Activated T-cell treated with anti-CD3 and anti-CD28 coated beads, Interleukin-2, amount 50 U/mL, for 4 hours (primary cell): ENCODE results near the gene HOXB7. TPM values are rescaled to one million over a fixed set of nuclear protein-coding genes. Genes with fewer than 3 reads are reported as not detected.

Experiments used
- ATAC-seq, 2 donors: fragments of 200-7000 bp; cut with Tn5 transposase; one replicate each; pipeline ENCODE4 v1.10.0; 2021
- DNase-seq: peaks from one replicate; pipeline ENCODE4 v3.0.0-alpha.2; 2020
- H3K27me3 Mint-ChIP-seq: one replicate; pipeline ENCODE4 v1.8.0; 2021; ENCODE audit warnings: low read depth, mixed read lengths
- H3K36me3 Mint-ChIP-seq: one replicate; pipeline ENCODE4 v1.8.0; 2022; ENCODE audit warnings: mixed read lengths; ENCODE audit not compliant: insufficient read depth
- H3K4me1 Mint-ChIP-seq: one replicate; pipeline ENCODE4 v1.8.0; 2021; ENCODE audit warnings: low read depth, mixed read lengths
- H3K4me3 Mint-ChIP-seq: one replicate; pipeline ENCODE4 v1.8.0; 2021; ENCODE audit warnings: mild to moderate bottlenecking, moderate library complexity, mixed read lengths
- H3K9me3 Mint-ChIP-seq: one replicate; pipeline ENCODE4 v1.8.0; 2021; ENCODE audit warnings: mixed read lengths
- total RNA-seq, 3 donors: library from RNA; stranded (reverse); gene quantifications; one replicate each; pipeline ENCODE4 v1.2.1, GENCODE V29; 2021

The HOXB7 gene
- total RNA-seq, 3 donors from 2014 or later = 0.18 to 0.43 (median 0.38) TPM

DNA sequence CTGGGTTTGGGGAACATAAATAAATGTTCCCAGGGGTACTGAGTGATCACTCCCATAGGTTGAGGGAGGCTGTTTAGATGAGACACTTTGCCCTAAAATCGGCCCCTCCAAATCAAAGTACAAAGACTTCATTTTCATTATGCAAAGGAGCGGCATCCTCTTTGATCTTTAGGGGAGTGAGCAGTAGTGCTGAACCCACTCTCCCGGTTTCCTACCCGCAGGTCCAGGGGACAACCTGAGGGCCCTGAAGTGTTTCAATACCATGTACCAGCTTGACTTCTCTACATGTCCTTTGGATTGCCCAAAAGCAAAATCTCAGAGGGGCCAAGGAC, 9.6 kb downstream of the HOXB7 start:
- Mint-ChIP-seq H3K4me1 (peaks cover 39% of the 10 kb centered on the region), H3K9me3 (no peaks in the 10 kb centered on the region), H3K36me3 (no peaks in the 10 kb centered on the region), H3K4me3 (no peak overlapping the region), H3K27me3 (peaks cover 91% of the 10 kb centered on the region)
- ATAC-seq (no peak), DNase-seq (no peak)

DNA sequence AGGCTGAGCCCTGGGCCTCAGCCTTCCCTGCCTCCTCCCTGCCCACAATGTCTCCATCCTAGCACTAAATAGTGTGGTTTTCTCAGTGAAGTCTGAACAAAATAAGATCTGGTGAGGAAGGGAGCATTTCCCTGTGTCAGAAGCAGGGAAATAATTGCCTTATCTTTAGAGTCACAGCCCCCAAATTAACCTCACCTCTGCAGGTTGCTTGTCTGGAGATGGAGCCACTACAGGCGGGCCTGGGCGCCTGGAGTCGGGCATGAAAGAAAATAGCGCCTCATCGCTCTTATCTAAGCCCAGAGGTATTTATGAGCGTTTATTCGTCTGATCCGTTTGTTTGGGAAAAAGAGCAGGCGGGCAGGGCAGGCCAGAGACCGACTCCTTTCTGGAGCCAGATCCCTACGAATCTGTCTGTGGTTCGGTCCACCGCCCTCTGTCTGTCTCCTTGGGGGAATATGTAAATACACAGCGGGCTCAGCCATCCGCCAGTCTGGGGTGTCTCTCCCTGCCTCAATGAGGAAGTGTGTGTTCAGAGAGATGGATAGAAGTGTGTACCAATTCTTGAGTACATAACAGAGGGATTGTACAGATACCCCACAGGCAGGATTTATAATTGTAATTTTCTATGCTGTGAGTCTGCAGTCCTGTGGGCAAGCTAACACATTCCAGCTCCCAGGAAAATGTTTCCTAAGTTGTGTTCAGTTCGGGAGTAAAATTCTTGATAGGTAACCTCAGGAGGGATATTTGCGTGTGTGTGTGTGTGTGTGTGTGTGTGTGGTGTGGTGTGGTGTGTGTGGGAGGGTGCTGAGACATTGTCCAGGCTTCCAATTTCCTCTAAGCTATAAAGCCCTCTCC, 10.3 kb downstream of the HOXB7 start:
- Mint-ChIP-seq H3K36me3 (no peaks in the 10 kb centered on the region), H3K27me3 (peaks cover 92% of the 10 kb centered on the region), H3K4me1 (peaks cover 39% of the 10 kb centered on the region), H3K9me3 (no peaks in the 10 kb centered on the region), H3K4me3 (no peak overlapping the region)
- ATAC-seq (no peak), DNase-seq (no peak)

DNA sequence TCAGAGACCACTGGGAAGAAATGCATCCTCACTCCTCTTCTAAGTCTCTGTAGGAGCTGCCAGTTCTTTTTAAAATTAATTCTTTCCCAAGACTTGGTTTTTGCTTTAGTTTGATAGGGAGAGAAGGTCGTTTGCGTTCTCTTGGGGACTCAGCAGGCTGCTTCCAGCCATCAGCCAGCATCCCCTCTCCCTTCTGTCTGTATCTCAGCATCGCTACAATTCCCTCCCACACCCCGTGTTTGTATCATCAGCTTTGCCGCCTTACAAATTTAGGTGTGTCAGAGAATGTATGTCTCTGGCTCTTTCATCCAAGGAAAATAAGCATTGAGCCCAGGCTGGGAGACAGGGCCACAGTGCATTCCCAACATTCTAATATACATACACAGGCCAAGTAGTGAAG, 11.5 kb downstream of the HOXB7 start:
- H3K27me3 Mint-ChIP-seq = peaks cover 92% of the 10 kb centered on the region
- H3K4me3 Mint-ChIP-seq = no peak overlapping the region
- ATAC-seq = no peak
- peaks cover 35% of the 10 kb centered on the region for H3K4me1 Mint-ChIP-seq
- DNase-seq = no peak
- no peaks in the 10 kb centered on the region for H3K36me3 Mint-ChIP-seq
- H3K9me3 Mint-ChIP-seq = no peaks in the 10 kb centered on the region

DNA sequence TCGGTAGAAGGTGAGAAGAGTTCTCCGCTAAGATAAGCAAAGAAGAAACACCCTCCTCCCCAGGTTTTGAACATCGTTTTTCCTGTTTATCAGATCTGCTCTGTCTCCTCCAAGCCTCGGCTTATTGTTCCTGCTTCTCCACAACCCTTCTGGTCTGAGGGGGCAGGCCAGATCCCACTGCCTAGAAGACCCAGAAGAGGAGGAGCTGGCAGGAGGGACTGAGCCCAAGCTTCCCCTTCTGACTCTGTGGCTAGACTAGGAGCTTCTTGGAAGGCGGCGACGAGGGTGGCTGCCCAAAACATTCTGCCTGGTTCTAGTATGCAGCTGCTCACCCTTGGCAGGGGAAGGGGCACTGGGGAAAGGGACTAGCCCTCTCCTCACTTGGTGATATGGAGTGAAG, 12.1 kb downstream of the HOXB7 start:
- peaks cover 37% of the 10 kb centered on the region for H3K4me1 Mint-ChIP-seq
- no peaks in the 10 kb centered on the region for H3K36me3 Mint-ChIP-seq
- no peaks in the 10 kb centered on the region for H3K9me3 Mint-ChIP-seq
- no peak for ATAC-seq
- H3K4me3 Mint-ChIP-seq = peak overlapping the region; percentile 77
- DNase-seq = no peak
- H3K27me3 Mint-ChIP-seq = peaks cover 94% of the 10 kb centered on the region

DNA sequence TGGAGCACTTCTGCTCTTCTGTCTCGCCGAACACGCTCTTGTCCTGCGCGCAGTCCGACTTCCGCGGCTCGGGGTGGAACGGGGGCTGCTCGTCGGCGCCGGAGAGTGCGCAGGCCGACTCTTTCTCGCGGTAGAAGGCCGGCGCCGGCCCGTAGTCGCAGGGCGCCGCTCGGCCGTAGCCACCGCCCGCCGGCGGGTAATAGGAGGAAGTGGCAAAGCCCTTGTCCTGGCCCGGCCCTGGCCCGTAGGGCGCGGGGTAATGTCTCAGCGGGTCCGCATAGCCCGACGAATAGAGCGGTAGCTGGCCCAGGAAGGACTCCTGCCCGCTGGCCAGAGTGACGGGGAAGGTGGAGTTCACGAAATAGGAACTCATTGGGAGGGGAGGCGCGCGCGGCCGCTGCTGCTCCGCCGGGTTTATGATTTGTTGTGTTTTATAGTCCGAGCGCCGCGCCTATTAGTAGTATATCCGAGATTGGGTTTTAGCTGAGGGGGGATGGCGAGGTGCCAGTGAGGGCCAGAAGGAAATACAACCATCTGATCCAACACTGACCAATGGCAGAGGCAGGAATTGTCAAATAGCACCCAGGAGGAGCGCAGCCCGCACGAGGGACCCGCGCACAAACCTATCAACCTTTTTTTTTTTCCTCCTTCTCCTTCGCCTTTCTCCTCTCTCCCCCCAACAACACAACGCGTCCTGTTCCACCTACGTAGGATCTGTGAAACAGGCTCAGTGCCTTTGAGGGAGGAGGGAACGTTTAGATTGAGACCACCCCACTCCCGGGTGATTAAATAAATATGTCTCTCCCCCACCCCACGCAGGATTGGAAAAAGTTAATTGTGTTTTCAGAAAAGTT, 12.8 kb downstream of the HOXB7 start:
- peak overlapping the region; percentile 77 for H3K4me3 Mint-ChIP-seq
- H3K9me3 Mint-ChIP-seq = no peaks in the 10 kb centered on the region
- DNase-seq (no peak), ATAC-seq (peak; percentile 31 to 52)
- no peaks in the 10 kb centered on the region for H3K36me3 Mint-ChIP-seq
- H3K4me1 Mint-ChIP-seq = peaks cover 39% of the 10 kb centered on the region
- H3K27me3 Mint-ChIP-seq = peaks cover 93% of the 10 kb centered on the region

DNA sequence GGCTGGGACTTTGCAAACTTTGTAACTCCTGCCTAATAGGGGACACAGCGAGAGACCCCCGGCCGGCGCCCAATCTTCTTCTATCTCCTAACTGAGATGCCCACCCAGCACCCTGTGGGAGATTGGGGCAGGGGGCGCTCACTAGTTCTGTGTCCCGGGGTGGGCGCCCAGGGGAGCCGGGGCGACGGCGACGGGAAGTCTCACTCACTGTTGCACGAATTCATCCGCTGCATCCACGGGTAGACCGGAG, 13.4 kb downstream of the HOXB7 start:
- Mint-ChIP-seq H3K4me1 (peaks cover 41% of the 10 kb centered on the region), H3K4me3 (peak overlapping the region; percentile 77), H3K27me3 (peaks cover 94% of the 10 kb centered on the region), H3K9me3 (no peaks in the 10 kb centered on the region), H3K36me3 (no peaks in the 10 kb centered on the region)
- DNase-seq (no peak), ATAC-seq (no peak)

DNA sequence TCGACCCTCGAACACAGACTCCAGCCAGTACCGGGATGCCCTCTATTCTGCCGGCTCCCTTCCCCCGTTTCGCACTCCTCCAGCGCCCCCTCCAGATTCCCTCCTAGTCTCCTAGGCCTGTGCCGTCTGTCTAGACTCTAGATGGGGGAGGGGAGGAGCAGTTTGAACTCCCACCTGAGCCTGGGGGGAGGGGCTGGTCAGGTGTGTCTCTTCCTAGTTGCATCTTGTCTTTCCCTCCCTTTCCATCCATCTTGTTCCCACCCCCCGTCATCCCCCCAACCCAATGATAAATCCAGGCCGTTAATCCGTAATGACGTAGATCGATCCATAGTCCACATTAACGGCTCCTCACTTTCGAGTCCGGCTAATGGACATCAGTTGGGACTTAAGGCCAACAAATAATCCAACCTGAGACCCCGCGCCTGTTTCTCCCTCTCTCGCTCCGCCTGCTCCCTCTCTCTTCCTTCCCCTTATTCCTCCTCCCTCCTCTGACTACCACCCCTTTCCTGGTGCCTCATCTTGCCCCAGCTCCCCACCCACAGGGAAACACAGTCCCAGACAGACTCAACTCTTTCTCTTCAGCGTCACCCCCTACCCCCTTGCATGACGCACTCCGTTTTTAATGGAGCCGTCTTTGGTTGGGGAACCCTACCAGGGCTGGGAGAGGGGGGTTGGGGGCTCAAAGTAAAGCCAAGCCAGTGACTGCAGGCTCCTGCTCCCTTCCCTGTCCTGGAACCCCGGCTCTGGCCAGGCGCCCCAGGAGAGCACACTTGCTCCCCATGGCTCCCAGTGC, 13.9 kb downstream of the HOXB7 start:
- Mint-ChIP-seq H3K4me1 (peaks cover 39% of the 10 kb centered on the region), H3K36me3 (no peaks in the 10 kb centered on the region), H3K27me3 (peaks cover 91% of the 10 kb centered on the region), H3K4me3 (peak overlapping the region; percentile 77), H3K9me3 (no peaks in the 10 kb centered on the region)
- ATAC-seq (peak in 1 of 2 donors; percentile 5), DNase-seq (no peak)

DNA sequence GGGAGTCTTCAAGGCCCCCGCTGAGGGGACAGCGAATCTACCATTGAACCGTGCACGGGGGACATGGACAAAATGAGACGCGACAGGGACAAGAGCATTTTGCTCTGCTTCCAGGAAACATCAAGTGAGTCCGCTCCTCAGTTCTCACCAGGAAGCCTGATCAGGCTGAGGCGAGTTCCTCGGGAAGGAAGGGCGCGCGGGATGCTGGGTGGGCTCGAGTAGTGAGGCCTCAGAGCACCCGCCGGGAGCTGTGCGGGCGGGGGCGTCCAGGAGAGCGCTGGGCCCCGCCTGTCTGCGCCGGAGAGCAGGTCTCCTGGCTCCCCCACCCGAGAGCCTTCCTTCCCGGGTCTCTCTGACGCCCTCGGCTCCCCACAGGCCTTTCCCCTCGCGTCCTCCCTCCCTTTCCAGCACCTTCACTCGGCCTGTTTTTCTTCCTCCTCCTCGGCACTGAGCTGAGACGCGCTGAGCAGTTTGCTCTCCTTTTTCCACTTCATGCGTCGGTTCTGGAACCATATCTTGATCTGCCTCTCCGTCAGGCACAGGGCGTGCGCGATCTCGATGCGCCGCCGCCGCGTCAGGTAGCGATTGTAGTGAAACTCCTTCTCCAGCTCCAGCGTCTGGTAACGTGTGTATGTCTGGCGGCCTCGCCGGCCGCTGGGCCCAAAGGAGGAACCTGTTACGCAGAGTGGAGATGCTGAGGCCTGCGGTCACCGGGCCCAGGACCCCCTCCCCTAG, 14.7 kb downstream of the HOXB7 start:
- peak; percentile 28 to 36 for ATAC-seq
- Mint-ChIP-seq H3K4me1 (peaks cover 37% of the 10 kb centered on the region), H3K36me3 (no peaks in the 10 kb centered on the region), H3K4me3 (peak overlapping the region; percentile 77), H3K9me3 (no peaks in the 10 kb centered on the region), H3K27me3 (peaks cover 90% of the 10 kb centered on the region)
- no peak for DNase-seq

DNA sequence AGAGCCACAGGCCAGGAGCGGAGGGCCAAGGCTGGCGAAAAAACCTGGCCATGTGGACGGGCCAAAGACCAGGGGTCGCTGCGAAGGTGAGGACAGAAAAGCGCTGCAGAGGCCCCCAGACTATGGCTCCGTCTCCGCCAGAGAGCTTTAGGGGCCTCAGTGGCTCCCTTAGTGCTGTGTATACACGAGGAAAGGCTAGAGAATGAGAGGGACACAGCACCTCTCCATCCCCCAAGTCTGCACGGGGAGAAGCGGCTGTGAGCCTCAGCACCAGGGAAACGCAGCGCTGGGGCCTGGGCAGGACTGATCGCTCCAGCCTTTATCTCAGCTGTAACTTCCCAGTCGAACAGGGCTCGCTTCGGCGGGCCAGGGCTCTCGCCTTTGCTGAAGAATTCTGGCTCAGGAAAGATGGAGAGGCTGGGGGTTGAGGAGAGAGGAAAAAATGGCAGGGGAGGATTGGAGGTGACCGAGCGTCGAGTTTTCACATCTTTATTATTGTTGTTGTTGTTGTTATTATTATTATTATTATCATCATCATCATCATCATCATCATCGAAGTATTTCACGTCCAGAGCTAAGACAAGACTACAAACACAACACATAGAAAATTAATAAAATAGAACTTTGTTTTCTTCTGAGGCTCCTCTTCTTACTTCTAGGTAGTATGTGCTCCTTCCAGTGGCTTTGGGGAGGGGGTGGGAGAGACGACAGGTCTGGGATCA, 15.4 kb downstream of the HOXB7 start:
- H3K9me3 Mint-ChIP-seq = no peaks in the 10 kb centered on the region
- DNase-seq = no peak
- peak overlapping the region; percentile 52 for H3K4me3 Mint-ChIP-seq
- H3K36me3 Mint-ChIP-seq = no peaks in the 10 kb centered on the region
- H3K27me3 Mint-ChIP-seq = peaks cover 90% of the 10 kb centered on the region
- no peak for ATAC-seq
- peaks cover 37% of the 10 kb centered on the region for H3K4me1 Mint-ChIP-seq

DNA sequence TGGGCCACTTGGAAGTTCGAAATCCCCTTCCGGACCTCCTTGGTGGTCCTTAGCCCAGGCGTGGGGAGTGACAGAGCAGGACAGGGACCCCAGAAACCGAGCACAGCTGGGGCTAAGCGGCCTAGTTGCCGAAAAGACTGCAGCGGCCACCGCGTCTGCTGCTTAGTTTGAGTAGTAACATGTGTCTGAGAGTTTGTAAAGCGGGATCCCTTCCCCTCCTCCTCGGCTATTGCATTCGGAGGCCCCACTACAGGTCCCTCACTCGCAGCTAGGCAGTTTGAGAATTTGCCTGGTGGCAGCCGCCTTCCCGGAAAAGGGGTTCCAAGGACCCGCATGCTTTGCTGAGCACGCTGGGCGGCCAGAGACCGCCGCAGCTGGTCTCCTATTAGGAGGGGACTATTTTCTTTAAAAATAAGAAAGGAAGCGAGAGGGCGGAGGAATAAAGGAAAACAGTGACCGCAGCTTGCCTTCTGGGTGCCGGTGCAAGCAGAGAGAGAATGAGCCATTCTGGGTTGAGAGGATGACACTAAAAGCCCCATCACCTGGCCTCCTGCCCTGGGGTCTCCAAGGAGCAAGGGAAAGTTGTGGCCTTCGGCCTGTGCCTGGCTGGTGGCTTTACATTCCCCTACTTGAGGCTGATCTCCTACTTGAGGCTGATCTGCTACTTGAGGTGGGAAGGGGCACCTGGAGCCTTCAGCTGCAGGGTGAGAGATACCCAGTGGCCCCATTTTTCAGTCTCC, 16.1 kb downstream of the HOXB7 start:
- DNase-seq (no peak), ATAC-seq (no peak)
- Mint-ChIP-seq H3K4me1 (peaks cover 37% of the 10 kb centered on the region), H3K9me3 (no peaks in the 10 kb centered on the region), H3K27me3 (peaks cover 90% of the 10 kb centered on the region), H3K36me3 (no peaks in the 10 kb centered on the region), H3K4me3 (no peak overlapping the region)

DNA sequence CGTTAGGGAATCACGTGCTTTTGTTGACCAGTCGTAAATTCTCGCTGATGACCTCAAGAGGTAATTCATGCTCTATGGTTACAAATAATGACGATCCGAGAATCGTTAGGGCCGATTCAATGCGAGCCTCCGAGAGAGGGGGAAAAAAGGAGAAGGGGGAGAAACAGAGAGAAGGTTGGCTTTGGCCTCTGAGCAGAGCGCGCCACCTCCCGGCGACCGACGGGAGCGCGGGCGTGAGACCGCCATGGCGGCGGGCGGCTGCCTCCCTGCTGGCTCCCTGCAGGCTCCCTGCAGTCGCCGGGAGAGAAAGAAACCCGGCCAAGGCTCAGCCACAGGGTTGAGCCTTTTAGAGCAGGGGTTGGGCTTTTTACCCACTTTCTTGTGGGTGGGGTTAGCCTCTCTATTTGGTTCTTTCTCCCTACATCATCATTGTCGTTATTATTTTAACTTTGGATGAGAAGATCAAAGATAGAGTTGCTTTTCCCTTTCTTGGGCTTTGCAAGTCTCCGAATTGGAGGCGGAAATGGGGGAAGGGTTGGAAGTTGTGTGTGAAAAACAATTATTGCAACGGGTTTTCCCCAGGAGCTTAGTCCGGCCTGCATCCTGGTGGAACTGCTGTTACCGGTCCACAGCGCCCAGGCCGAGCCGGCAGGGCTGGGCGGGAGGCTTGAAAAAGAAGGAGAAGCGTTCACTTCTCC, 16.8 kb downstream of the HOXB7 start:
- peak; percentile 78 for DNase-seq

DNA sequence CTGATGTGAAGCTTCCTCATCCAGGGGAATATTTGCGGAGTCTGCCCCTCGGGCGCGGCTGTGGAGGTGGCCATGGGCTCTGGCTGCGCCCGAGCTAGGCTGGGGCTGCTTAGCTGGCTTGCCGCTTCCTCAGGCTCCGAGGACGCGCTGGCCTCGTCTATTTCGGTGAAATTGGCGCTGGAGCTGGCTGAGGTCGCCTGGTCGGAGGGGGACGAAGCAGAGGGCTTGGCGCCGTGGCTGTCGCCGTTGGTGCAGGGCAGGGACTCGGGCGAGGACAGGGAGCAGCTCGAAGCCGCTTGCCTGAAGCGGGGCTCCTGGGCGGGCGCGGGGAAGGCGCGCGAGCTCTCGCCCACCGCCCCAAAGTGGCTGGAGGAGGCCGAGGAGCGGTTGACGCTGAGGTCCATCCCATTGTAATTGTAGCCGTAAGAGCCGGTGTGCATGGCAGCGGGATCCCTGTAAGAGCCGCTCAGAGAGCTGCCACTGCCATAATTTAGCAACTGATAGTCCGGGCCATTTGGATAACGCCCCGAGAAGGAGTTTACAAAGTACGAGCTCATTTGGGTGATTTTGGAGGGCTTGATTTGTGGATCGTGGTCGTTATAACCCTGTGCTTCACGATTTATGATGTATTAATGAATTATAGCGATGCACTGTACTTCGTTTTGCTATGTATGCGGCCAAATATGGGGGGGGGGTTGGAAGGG, 17.5 kb downstream of the HOXB7 start, which contains the start of gene HOXB5:
Gene HOXB5 (minus strand): TSS at position 654 of the 704 bp plus-strand sequence. CDS start 97 bp downstream, at position 557.
- DNase-seq (no peak), ATAC-seq (peak; percentile 5 to 16)
- peak within 1 kb of the TSS; percentile 76 for H3K4me3 Mint-ChIP-seq
- H3K9me3 Mint-ChIP-seq = no peaks in the 10 kb centered on the region
- peaks cover 87% of the 10 kb centered on the region for H3K27me3 Mint-ChIP-seq
- no peaks in the 10 kb centered on the region for H3K36me3 Mint-ChIP-seq
- H3K4me1 Mint-ChIP-seq = peaks cover 32% of the 10 kb centered on the region

More for the DNA sequence above, 16.8 kb downstream of the HOXB7 start:
- ATAC-seq = peak; percentile 59 to 71
- peaks cover 89% of the 10 kb centered on the region for H3K27me3 Mint-ChIP-seq
- peaks cover 37% of the 10 kb centered on the region for H3K4me1 Mint-ChIP-seq
- no peaks in the 10 kb centered on the region for H3K36me3 Mint-ChIP-seq
- H3K9me3 Mint-ChIP-seq = no peaks in the 10 kb centered on the region
- peak overlapping the region; percentile 76 for H3K4me3 Mint-ChIP-seq
